Activated B cell treated with CpG ODN at 0.5 μM for 24 hours (primary cell): ENCODE data around the gene CADM1. TPM values are rescaled to one million over a fixed set of nuclear protein-coding genes. Genes with fewer than 3 reads are reported as not detected.

Experiments
- ATAC-seq: fragments of 200-7000 bp; cut with Tn5 transposase; one replicate; pipeline ENCODE4 v1.10.0; 2021; ENCODE audit warnings: low read depth, mild to moderate bottlenecking, moderate library complexity
- CTCF ChIA-PET: fragments of 350-600 bp; sonication (Branson Sonifier 250); formaldehyde crosslinking; loops from one replicate; lab custom pipeline; 2021; ENCODE audit warnings: antibody characterized with exemption; lab: Charles Lee
- POLR2A ChIA-PET: fragments of 350-600 bp; sonication (Branson Sonifier 250); formaldehyde crosslinking; loops from one replicate; lab custom pipeline; 2021; ENCODE audit warnings: antibody characterized with exemption; lab: Charles Lee
- DNase-seq: peaks from one replicate; pipeline ENCODE4 v3.0.0; 2022
- H3K27ac Mint-ChIP-seq: one replicate; pipeline ENCODE4 v1.8.0; 2020; ENCODE audit warnings: mixed read lengths
- H3K27me3 Mint-ChIP-seq: one replicate; pipeline ENCODE4 v1.8.0; 2021; ENCODE audit warnings: mixed read lengths
- H3K36me3 Mint-ChIP-seq: one replicate; pipeline ENCODE4 v1.8.0; 2021; ENCODE audit warnings: low read depth, mixed read lengths
- H3K4me1 Mint-ChIP-seq: one replicate; pipeline ENCODE4 v1.8.0; 2021; ENCODE audit warnings: mixed read lengths
- H3K4me3 Mint-ChIP-seq: one replicate; pipeline ENCODE4 v1.8.0; 2020; ENCODE audit warnings: mild to moderate bottlenecking, mixed read lengths
- H3K9me3 Mint-ChIP-seq: one replicate; pipeline ENCODE4 v1.8.0; 2020; ENCODE audit warnings: mixed read lengths
- intact Hi-C: fragments of 100-400 bp; cut with micrococcal nuclease; formaldehyde crosslinking; loops from one replicate; pipeline ENCODE4 v1.15.1; 2024
- total RNA-seq: library from RNA; stranded (reverse); gene quantifications from 2 replicates; pipeline ENCODE4 v1.2.3, GENCODE V29; 2022
- TF ChIP-seq, protein P1 (sequence below): fragments of 200-600 bp; IDR thresholded peaks from one replicate; pipeline ENCODE4 v1.8.0; 2022; ENCODE audit warnings: antibody characterized with exemption, mild to moderate bottlenecking

CADM1 gene
- total RNA-seq, 1 donor from 2014 or later: 0.86 TPM

- TF ChIP-seq, protein P1, sequence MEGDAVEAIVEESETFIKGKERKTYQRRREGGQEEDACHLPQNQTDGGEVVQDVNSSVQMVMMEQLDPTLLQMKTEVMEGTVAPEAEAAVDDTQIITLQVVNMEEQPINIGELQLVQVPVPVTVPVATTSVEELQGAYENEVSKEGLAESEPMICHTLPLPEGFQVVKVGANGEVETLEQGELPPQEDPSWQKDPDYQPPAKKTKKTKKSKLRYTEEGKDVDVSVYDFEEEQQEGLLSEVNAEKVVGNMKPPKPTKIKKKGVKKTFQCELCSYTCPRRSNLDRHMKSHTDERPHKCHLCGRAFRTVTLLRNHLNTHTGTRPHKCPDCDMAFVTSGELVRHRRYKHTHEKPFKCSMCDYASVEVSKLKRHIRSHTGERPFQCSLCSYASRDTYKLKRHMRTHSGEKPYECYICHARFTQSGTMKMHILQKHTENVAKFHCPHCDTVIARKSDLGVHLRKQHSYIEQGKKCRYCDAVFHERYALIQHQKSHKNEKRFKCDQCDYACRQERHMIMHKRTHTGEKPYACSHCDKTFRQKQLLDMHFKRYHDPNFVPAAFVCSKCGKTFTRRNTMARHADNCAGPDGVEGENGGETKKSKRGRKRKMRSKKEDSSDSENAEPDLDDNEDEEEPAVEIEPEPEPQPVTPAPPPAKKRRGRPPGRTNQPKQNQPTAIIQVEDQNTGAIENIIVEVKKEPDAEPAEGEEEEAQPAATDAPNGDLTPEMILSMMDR: no peak
- DNase-seq: no peak
- Mint-ChIP-seq H3K36me3 (no peaks in the 10 kb centered on the region), H3K27ac (no peak overlapping the region), H3K9me3 (no peaks in the 10 kb centered on the region), H3K4me1 (no peaks in the 10 kb centered on the region), H3K27me3 (peaks cover 5% of the 10 kb centered on the region), H3K4me3 (no peak overlapping the region)
- intact Hi-C loops: no loop called here
- ChIA-PET CTCF (no interaction called here), POLR2A (no interaction called here)
- no peak for ATAC-seq
Observed at GRCh38 chr11:115347106-115347505, 157.1 kb downstream of the CADM1 start.

GRCh38 chr11:115345840-115346239 lies 158.4 kb downstream of the CADM1 start:
- no peak for ATAC-seq
- Mint-ChIP-seq H3K4me3 (no peak overlapping the region), H3K9me3 (no peaks in the 10 kb centered on the region), H3K27me3 (peaks cover 5% of the 10 kb centered on the region), H3K36me3 (no peaks in the 10 kb centered on the region), H3K27ac (no peak overlapping the region), H3K4me1 (no peaks in the 10 kb centered on the region)
- ChIA-PET CTCF (no interaction called here), POLR2A (no interaction called here)
- TF ChIP-seq, protein P1: no peak
- no peak for DNase-seq
- intact Hi-C loops: no loop called here

GRCh38 chr11:115345361-115345760 lies 158.9 kb downstream of the CADM1 start:
- Mint-ChIP-seq H3K27me3 (peaks cover 5% of the 10 kb centered on the region), H3K27ac (no peak overlapping the region), H3K9me3 (no peaks in the 10 kb centered on the region), H3K4me1 (no peaks in the 10 kb centered on the region), H3K36me3 (no peaks in the 10 kb centered on the region), H3K4me3 (no peak overlapping the region)
- ATAC-seq: no peak
- POLR2A ChIA-PET: no interaction called here
- TF ChIP-seq, protein P1: no peak
- no peak for DNase-seq
- CTCF ChIA-PET: no interaction called here
- intact Hi-C loops: no loop called here

DNA sequence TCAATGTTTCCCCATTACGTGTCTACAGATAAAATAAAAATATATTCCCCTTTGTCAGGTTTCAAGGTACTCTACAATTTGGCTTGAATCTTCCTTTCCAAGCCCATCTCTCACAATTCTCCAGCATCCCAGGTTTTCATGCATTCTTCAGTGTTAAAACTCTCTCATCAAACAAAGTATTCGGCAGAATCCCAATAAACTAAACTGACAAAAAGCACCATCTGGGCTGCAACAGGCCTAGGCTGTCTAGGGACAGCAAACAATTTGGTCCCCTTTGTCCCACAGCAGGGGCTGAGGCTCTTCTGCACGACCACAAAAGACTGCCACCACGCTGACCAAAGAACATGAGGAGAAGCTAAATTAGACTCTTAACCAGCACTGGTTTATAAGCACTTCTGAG lies 159.4 kb downstream of the CADM1 start:
- H3K27ac Mint-ChIP-seq: no peak overlapping the region
- no peaks in the 10 kb centered on the region for H3K4me1 Mint-ChIP-seq
- TF ChIP-seq, protein P1: no peak
- ATAC-seq: no peak
- H3K36me3 Mint-ChIP-seq: no peaks in the 10 kb centered on the region
- intact Hi-C loops: no loop called here
- POLR2A ChIA-PET: no interaction called here
- H3K9me3 Mint-ChIP-seq: no peaks in the 10 kb centered on the region
- H3K4me3 Mint-ChIP-seq: no peak overlapping the region
- CTCF ChIA-PET: no interaction called here
- no peak for DNase-seq
- peaks cover 2% of the 10 kb centered on the region for H3K27me3 Mint-ChIP-seq

DNA sequence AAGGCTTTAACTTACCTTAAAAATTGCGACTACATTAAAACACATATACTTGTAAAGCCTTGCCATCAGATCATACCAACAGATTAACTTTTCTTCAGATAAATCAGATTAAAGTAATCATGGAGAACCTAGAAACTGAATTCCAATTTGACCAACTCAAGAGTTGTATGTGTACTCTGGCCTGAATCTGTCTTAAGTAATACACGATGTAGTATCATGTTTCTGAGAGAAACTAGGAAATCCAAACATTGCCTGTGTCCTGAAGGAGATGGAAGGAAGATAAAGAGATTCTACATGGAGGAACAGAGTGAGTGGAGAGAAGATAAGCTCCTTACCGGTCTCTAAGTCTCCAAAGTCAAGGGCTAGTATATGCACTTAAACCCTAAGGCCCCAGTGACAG lies 162.1 kb downstream of the CADM1 start:
- Mint-ChIP-seq H3K4me1 (no peaks in the 10 kb centered on the region), H3K4me3 (no peak overlapping the region), H3K27me3 (peaks cover 2% of the 10 kb centered on the region), H3K9me3 (no peaks in the 10 kb centered on the region), H3K36me3 (no peaks in the 10 kb centered on the region), H3K27ac (no peak overlapping the region)
- TF ChIP-seq, protein P1: no peak
- no peak for DNase-seq
- CTCF ChIA-PET: no interaction called here
- no peak for ATAC-seq
- intact Hi-C loops: no loop called here
- POLR2A ChIA-PET: no interaction called here
